WTC11 (cell line): ENCODE measurements around the gene WRAP73. TPM values are rescaled to one million over a fixed set of nuclear protein-coding genes. Genes with fewer than 3 reads are reported as not detected.

Experiments
- ATAC-seq: fragments of 200-7000 bp; cut with Tn5 transposase; 2 replicates; pipeline ENCODE4 v1.10.0; 2021; ENCODE audit warnings: mild to moderate bottlenecking, moderate library complexity
- CTCF ChIA-PET: fragments of 300-600 bp; sonication (Branson Sonifier 250); formaldehyde crosslinking; loops from one replicate; lab custom pipeline; 2021; ENCODE audit warnings: antibody characterized with exemption; lab: Charles Lee
- POLR2A ChIA-PET: fragments of 350-600 bp; sonication (Branson Sonifier 250); formaldehyde crosslinking; loops from one replicate; lab custom pipeline; 2021; ENCODE audit warnings: antibody characterized with exemption; lab: Charles Lee
- DNase-seq: peaks from one replicate; pipeline ENCODE4 v3.0.0; 2021; ENCODE audit warnings: low spot score
- H3K27ac Mint-ChIP-seq: 2 replicates; pipeline ENCODE4 v1.8.0; 2021; ENCODE audit warnings: mixed read lengths
- H3K27me3 Mint-ChIP-seq: 2 replicates; pipeline ENCODE4 v1.8.0; 2021; ENCODE audit warnings: low read depth, mild to moderate bottlenecking, moderate library complexity, mixed read lengths
- H3K36me3 Mint-ChIP-seq: 2 replicates; pipeline ENCODE4 v1.8.0; 2021; ENCODE audit warnings: mixed read lengths
- H3K4me1 Mint-ChIP-seq: 2 replicates; pipeline ENCODE4 v1.8.0; 2022; ENCODE audit warnings: mixed read lengths
- H3K4me3 Mint-ChIP-seq: 2 replicates; pipeline ENCODE4 v1.8.0; 2021; ENCODE audit warnings: mild to moderate bottlenecking, moderate library complexity, mixed read lengths
- H3K9me3 Mint-ChIP-seq: 2 replicates; pipeline ENCODE4 v1.8.0; 2021; ENCODE audit warnings: mixed read lengths
- ELF4 ChIP-seq: sonication (generic); formaldehyde crosslinking; IDR thresholded peaks from 2 replicates; pipeline ENCODE4 v1.8.1; 2022; ENCODE audit warnings: low read depth, mild to moderate bottlenecking, moderate library complexity, missing genetic modification reagents
- FOXJ3 ChIP-seq: sonication (generic); formaldehyde crosslinking; IDR thresholded peaks from 2 replicates; pipeline ENCODE4 v1.9.0; 2021; ENCODE audit warnings: missing genetic modification reagents, mild to moderate bottlenecking, borderline replicate concordance
- IRF2 ChIP-seq: sonication (generic); formaldehyde crosslinking; IDR thresholded peaks from 2 replicates; pipeline ENCODE4 v1.8.0; 2022; ENCODE audit warnings: low read depth, missing genetic modification reagents, borderline replicate concordance
- NFE2L1 ChIP-seq: sonication (generic); formaldehyde crosslinking; IDR thresholded peaks from 2 replicates; pipeline ENCODE4 v1.8.1; 2023; ENCODE audit warnings: missing genetic modification reagents
- NR1H2 ChIP-seq: sonication (generic); formaldehyde crosslinking; IDR thresholded peaks from 2 replicates; pipeline ENCODE4 v1.9.0; 2021; ENCODE audit warnings: mild to moderate bottlenecking, moderate library complexity, missing genetic modification reagents
- PRRX2 ChIP-seq: fragments of 250-450 bp; sonication (Bioruptor Pico); IDR thresholded peaks from 2 replicates; pipeline ENCODE4 v1.8.0; 2021; ENCODE audit warnings: mild to moderate bottlenecking
- RORB ChIP-seq: fragments of 250-450 bp; sonication (Bioruptor Pico); IDR thresholded peaks from 2 replicates; pipeline ENCODE4 v1.9.0; 2021; ENCODE audit warnings: mild to moderate bottlenecking
- TP53 ChIP-seq: sonication (generic); formaldehyde crosslinking; IDR thresholded peaks from 2 replicates; pipeline ENCODE4 v1.8.1; 2023; ENCODE audit warnings: mild to moderate bottlenecking, missing genetic modification reagents
- ZNF121 ChIP-seq: sonication (generic); formaldehyde crosslinking; IDR thresholded peaks from 2 replicates; pipeline ENCODE4 v1.8.0; 2023; ENCODE audit warnings: missing genetic modification reagents
- ZNF263 ChIP-seq: sonication (generic); formaldehyde crosslinking; IDR thresholded peaks from 2 replicates; pipeline ENCODE4 v1.8.1; 2022; ENCODE audit warnings: low read depth, mild to moderate bottlenecking, moderate library complexity, missing genetic modification reagents
- total RNA-seq: library from RNA; stranded (reverse); gene quantifications from 3 replicates; pipeline ENCODE4 v1.2.3, GENCODE V29; 2021
- TF ChIP-seq, protein P1 (sequence below): sonication (generic); formaldehyde crosslinking; IDR thresholded peaks from 2 replicates; pipeline ENCODE4 v1.8.1; 2023; ENCODE audit warnings: mild to moderate bottlenecking, missing genetic modification reagents, borderline replicate concordance
- TF ChIP-seq, protein P2 (sequence below): fragments of 250-450 bp; sonication (Bioruptor Pico); IDR thresholded peaks from 2 replicates; pipeline ENCODE4 v1.8.0; 2021; ENCODE audit warnings: mild to moderate bottlenecking
- TF ChIP-seq, protein P3 (sequence below): sonication (generic); formaldehyde crosslinking; IDR thresholded peaks from 2 replicates; pipeline ENCODE4 v1.8.0; 2023; ENCODE audit warnings: mild to moderate bottlenecking, missing genetic modification reagents
- TF ChIP-seq, protein P4 (sequence below): sonication (generic); formaldehyde crosslinking; IDR thresholded peaks from 2 replicates; pipeline ENCODE4 v1.8.0; 2022; ENCODE audit warnings: missing genetic modification reagents
- TF ChIP-seq, protein P5 (sequence below): sonication (generic); formaldehyde crosslinking; IDR thresholded peaks from 2 replicates; pipeline ENCODE4 v1.8.0; 2022; ENCODE audit warnings: mild to moderate bottlenecking, missing genetic modification reagents

WRAP73 gene
- total RNA-seq, 1 experiment from 2014 or later, result 39.2 TPM

DNA sequence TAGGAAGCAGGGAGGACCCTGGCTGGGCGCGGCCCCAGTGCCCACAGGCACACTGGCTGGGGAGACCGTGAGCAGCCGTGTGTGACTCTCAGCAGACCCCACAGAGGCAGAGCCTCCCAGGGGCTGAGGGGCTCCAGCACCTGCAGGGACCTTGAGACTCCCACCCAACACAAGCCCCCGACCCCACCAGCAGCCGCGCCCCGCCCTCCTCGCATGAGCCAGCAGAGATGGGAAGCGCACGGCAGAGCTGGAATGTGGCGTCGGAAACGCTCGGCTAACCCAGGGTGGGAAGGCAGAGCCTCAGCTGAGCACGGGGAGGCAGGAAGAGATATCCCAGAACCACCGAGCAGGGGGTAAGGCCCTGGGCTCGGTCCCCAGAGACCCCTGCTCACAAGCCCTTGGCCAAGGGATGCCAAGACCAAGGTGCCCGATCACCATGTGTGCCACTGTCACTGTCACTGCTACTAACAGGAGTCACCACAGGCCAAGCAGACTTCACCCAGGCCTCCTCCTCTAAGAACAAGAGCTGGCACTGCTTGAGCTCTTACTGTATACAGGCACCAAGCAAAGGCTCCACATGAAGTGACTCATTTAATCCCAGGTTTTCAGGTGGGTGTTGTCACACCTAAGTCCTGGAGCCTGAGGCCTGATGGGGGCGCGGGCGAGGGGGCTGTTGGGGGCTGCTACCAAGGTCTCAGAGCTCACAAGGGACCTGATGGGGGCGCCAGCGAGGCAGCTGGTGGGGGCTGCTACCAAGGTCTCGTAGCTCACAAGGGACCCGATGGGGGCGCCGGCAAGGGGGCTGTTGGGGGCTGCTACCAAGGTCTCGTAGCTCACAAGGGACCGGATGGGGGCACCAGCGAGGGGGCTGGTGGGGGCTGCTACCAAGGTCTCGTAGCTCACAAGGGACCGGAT is 58.7 kb downstream of the WRAP73 start:
- Mint-ChIP-seq H3K27ac (no peak overlapping the region), H3K27me3 (no peaks in the 10 kb centered on the region), H3K9me3 (no peaks in the 10 kb centered on the region), H3K36me3 (no peaks in the 10 kb centered on the region; the same call in 1 of the 2 replicates), H3K4me1 (peaks cover 6% of the 10 kb centered on the region), H3K4me3 (no peak overlapping the region)
- DNase-seq (peak; percentile 79), ATAC-seq (peak; percentile 33)
- ChIA-PET POLR2A (no interaction called here), CTCF (interaction anchor here (0.5 to 5.4 kb wide), 34 partner anchors 9 to 1209 kb away, joined by 3 to 65 read pairs (median 4); no protein-coding TSS in a partner anchor)
- TF ChIP-seq, protein P1, sequence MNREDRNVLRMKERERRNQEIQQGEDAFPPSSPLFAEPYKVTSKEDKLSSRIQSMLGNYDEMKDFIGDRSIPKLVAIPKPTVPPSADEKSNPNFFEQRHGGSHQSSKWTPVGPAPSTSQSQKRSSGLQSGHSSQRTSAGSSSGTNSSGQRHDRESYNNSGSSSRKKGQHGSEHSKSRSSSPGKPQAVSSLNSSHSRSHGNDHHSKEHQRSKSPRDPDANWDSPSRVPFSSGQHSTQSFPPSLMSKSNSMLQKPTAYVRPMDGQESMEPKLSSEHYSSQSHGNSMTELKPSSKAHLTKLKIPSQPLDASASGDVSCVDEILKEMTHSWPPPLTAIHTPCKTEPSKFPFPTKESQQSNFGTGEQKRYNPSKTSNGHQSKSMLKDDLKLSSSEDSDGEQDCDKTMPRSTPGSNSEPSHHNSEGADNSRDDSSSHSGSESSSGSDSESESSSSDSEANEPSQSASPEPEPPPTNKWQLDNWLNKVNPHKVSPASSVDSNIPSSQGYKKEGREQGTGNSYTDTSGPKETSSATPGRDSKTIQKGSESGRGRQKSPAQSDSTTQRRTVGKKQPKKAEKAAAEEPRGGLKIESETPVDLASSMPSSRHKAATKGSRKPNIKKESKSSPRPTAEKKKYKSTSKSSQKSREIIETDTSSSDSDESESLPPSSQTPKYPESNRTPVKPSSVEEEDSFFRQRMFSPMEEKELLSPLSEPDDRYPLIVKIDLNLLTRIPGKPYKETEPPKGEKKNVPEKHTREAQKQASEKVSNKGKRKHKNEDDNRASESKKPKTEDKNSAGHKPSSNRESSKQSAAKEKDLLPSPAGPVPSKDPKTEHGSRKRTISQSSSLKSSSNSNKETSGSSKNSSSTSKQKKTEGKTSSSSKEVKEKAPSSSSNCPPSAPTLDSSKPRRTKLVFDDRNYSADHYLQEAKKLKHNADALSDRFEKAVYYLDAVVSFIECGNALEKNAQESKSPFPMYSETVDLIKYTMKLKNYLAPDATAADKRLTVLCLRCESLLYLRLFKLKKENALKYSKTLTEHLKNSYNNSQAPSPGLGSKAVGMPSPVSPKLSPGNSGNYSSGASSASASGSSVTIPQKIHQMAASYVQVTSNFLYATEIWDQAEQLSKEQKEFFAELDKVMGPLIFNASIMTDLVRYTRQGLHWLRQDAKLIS (CRISPR knock-in tag), result no peak
- TF ChIP-seq PRRX2 (CRISPR knock-in tag), result no peak
- TF ChIP-seq RORB (CRISPR knock-in tag), result no peak
- TF ChIP-seq, protein P2, sequence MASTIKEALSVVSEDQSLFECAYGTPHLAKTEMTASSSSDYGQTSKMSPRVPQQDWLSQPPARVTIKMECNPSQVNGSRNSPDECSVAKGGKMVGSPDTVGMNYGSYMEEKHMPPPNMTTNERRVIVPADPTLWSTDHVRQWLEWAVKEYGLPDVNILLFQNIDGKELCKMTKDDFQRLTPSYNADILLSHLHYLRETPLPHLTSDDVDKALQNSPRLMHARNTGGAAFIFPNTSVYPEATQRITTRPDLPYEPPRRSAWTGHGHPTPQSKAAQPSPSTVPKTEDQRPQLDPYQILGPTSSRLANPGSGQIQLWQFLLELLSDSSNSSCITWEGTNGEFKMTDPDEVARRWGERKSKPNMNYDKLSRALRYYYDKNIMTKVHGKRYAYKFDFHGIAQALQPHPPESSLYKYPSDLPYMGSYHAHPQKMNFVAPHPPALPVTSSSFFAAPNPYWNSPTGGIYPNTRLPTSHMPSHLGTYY, result no peak
- TF ChIP-seq, protein P3, sequence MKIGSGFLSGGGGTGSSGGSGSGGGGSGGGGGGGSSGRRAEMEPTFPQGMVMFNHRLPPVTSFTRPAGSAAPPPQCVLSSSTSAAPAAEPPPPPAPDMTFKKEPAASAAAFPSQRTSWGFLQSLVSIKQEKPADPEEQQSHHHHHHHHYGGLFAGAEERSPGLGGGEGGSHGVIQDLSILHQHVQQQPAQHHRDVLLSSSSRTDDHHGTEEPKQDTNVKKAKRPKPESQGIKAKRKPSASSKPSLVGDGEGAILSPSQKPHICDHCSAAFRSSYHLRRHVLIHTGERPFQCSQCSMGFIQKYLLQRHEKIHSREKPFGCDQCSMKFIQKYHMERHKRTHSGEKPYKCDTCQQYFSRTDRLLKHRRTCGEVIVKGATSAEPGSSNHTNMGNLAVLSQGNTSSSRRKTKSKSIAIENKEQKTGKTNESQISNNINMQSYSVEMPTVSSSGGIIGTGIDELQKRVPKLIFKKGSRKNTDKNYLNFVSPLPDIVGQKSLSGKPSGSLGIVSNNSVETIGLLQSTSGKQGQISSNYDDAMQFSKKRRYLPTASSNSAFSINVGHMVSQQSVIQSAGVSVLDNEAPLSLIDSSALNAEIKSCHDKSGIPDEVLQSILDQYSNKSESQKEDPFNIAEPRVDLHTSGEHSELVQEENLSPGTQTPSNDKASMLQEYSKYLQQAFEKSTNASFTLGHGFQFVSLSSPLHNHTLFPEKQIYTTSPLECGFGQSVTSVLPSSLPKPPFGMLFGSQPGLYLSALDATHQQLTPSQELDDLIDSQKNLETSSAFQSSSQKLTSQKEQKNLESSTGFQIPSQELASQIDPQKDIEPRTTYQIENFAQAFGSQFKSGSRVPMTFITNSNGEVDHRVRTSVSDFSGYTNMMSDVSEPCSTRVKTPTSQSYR, result no peak
- no peak for TF ChIP-seq ZNF121 (CRISPR knock-in tag)
- no peak for TF ChIP-seq IRF2
- no peak for TF ChIP-seq NR1H2

DNA sequence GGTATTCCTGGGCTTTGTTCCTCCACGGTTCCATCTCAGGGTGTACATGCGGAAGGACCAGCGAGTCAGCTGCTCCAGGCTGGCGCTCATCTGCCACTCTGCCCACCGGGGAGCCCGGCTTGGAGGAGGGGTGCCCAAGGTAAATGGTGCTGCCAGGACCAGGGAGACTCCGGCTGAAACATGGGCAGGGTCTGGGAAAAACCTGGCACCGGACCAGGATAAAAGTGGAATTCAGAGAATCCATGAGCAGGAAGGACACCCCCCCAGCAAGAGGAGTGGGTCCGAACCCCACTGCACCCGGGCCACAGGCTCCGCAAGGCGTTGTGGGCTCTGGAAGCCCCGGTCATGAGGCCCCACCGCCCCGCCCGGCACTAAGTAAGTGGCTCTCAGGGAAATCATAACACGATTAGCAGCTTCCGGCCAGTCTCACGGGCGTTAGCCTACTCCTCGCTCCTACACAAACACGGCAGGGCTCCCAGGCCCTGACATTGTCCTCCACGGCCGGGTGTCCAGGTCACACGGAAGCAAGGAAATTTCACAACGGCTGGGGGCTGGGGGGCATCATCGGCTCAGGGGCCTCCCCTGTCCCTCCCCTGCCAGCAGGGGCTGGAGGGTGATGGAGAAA is 59.7 kb downstream of the WRAP73 start:
- Mint-ChIP-seq H3K9me3 (no peaks in the 10 kb centered on the region), H3K27ac (peak overlapping the region; percentile 41; the same call in 1 of the 2 replicates), H3K36me3 (no peaks in the 10 kb centered on the region; the same call in 1 of the 2 replicates), H3K4me1 (peaks cover 6% of the 10 kb centered on the region), H3K4me3 (no peak overlapping the region), H3K27me3 (no peaks in the 10 kb centered on the region)
- ChIA-PET POLR2A (no interaction called here), CTCF (interaction anchor here (0.7 to 5.4 kb wide), 9 partner anchors 9 to 309 kb away, joined by 3 to 65 read pairs (median 6); no protein-coding TSS in a partner anchor)
- ATAC-seq (no peak), DNase-seq (no peak)
- TF ChIP-seq FOXJ3 (CRISPR knock-in tag), result no peak
- TF ChIP-seq TP53 (CRISPR knock-in tag), result no peak
- TF ChIP-seq NFE2L1 (CRISPR knock-in tag), result no peak
- TF ChIP-seq, protein P4, sequence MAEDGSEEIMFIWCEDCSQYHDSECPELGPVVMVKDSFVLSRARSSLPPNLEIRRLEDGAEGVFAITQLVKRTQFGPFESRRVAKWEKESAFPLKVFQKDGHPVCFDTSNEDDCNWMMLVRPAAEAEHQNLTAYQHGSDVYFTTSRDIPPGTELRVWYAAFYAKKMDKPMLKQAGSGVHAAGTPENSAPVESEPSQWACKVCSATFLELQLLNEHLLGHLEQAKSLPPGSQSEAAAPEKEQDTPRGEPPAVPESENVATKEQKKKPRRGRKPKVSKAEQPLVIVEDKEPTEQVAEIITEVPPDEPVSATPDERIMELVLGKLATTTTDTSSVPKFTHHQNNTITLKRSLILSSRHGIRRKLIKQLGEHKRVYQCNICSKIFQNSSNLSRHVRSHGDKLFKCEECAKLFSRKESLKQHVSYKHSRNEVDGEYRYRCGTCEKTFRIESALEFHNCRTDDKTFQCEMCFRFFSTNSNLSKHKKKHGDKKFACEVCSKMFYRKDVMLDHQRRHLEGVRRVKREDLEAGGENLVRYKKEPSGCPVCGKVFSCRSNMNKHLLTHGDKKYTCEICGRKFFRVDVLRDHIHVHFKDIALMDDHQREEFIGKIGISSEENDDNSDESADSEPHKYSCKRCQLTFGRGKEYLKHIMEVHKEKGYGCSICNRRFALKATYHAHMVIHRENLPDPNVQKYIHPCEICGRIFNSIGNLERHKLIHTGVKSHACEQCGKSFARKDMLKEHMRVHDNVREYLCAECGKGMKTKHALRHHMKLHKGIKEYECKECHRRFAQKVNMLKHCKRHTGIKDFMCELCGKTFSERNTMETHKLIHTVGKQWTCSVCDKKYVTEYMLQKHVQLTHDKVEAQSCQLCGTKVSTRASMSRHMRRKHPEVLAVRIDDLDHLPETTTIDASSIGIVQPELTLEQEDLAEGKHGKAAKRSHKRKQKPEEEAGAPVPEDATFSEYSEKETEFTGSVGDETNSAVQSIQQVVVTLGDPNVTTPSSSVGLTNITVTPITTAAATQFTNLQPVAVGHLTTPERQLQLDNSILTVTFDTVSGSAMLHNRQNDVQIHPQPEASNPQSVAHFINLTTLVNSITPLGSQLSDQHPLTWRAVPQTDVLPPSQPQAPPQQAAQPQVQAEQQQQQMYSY (CRISPR knock-in tag), result peak; percentile 94
- TF ChIP-seq ZNF263 (CRISPR knock-in tag), result no peak
- TF ChIP-seq, protein P5, sequence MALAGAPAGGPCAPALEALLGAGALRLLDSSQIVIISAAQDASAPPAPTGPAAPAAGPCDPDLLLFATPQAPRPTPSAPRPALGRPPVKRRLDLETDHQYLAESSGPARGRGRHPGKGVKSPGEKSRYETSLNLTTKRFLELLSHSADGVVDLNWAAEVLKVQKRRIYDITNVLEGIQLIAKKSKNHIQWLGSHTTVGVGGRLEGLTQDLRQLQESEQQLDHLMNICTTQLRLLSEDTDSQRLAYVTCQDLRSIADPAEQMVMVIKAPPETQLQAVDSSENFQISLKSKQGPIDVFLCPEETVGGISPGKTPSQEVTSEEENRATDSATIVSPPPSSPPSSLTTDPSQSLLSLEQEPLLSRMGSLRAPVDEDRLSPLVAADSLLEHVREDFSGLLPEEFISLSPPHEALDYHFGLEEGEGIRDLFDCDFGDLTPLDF, result no peak
- no peak for TF ChIP-seq ELF4 (CRISPR knock-in tag)
